ENCODE data around the gene AHRR. TPM values are rescaled to one million over a fixed set of nuclear protein-coding genes. Genes with fewer than 3 reads are reported as not detected.

The AHRR gene
- total RNA-seq, 1 donor from 2014 or later, result 23.7 TPM

GRCh38 chr5:422323-423232, 101.1 kb downstream of the AHRR start:
- peak overlapping the region; percentile 58 for H3K27ac Mint-ChIP-seq
- H3K9me3 Mint-ChIP-seq, result no peaks in the 10 kb centered on the region
- peaks cover 22% of the 10 kb centered on the region for H3K4me1 Mint-ChIP-seq (ENCODE audit: low read depth)
- peaks cover 12% of the 10 kb centered on the region for H3K36me3 Mint-ChIP-seq (ENCODE audit: low read depth)
- intact Hi-C loops (cut with micrococcal nuclease), result no loop called here
- H3K27me3 Mint-ChIP-seq (ENCODE audit: insufficient read depth), result no peaks in the 10 kb centered on the region
- DNase-seq (ENCODE audit: low spot score), result no peak
- H3K4me3 Mint-ChIP-seq, result no peak overlapping the region

GRCh38 chr5:423233-423565, 101.7 kb downstream of the AHRR start:
- Mint-ChIP-seq H3K27me3 (ENCODE audit: insufficient read depth) (no peaks in the 10 kb centered on the region), H3K4me3 (no peak overlapping the region), H3K4me1 (ENCODE audit: low read depth) (peaks cover 22% of the 10 kb centered on the region), H3K27ac (peak overlapping the region; percentile 58), H3K36me3 (ENCODE audit: low read depth) (peaks cover 15% of the 10 kb centered on the region), H3K9me3 (no peaks in the 10 kb centered on the region)
- DNase-seq (ENCODE audit: low spot score), result no peak
- intact Hi-C loops (cut with micrococcal nuclease), result no loop called here

GRCh38 chr5:423626-424261, 102.2 kb downstream of the AHRR start:
- Mint-ChIP-seq H3K4me3 (no peak overlapping the region), H3K9me3 (no peaks in the 10 kb centered on the region), H3K36me3 (ENCODE audit: low read depth) (peaks cover 15% of the 10 kb centered on the region), H3K4me1 (ENCODE audit: low read depth) (peaks cover 22% of the 10 kb centered on the region), H3K27me3 (ENCODE audit: insufficient read depth) (no peaks in the 10 kb centered on the region), H3K27ac (peak overlapping the region; percentile 58)
- intact Hi-C loops (cut with micrococcal nuclease), result no loop called here
- DNase-seq (ENCODE audit: low spot score), result no peak

- H3K27ac Mint-ChIP-seq, result peak overlapping the region; percentile 34
Observed at GRCh38 chr5:424301-425110, 103.0 kb downstream of the AHRR start.

GRCh38 chr5:425714-426113, 104.2 kb downstream of the AHRR start:
- Mint-ChIP-seq H3K27me3 (ENCODE audit: insufficient read depth) (no peaks in the 10 kb centered on the region), H3K4me1 (ENCODE audit: low read depth) (peaks cover 22% of the 10 kb centered on the region), H3K27ac (no peak overlapping the region), H3K9me3 (no peaks in the 10 kb centered on the region), H3K36me3 (ENCODE audit: low read depth) (peaks cover 15% of the 10 kb centered on the region), H3K4me3 (no peak overlapping the region)
- no peak for DNase-seq (ENCODE audit: low spot score)
- intact Hi-C loops (cut with micrococcal nuclease), result no loop called here

More at GRCh38 chr5:424301-425110, 103.0 kb downstream of the AHRR start:
- H3K9me3 Mint-ChIP-seq, result no peaks in the 10 kb centered on the region
- no peaks in the 10 kb centered on the region for H3K27me3 Mint-ChIP-seq (ENCODE audit: insufficient read depth)
- peaks cover 22% of the 10 kb centered on the region for H3K4me1 Mint-ChIP-seq (ENCODE audit: low read depth)
- no peak for DNase-seq (ENCODE audit: low spot score)
- no peak overlapping the region for H3K4me3 Mint-ChIP-seq
- peaks cover 18% of the 10 kb centered on the region for H3K36me3 Mint-ChIP-seq (ENCODE audit: low read depth)
- intact Hi-C loops (cut with micrococcal nuclease), result no loop called here

- H3K36me3 Mint-ChIP-seq (ENCODE audit: low read depth), result peaks cover 15% of the 10 kb centered on the region
- no peak overlapping the region for H3K4me3 Mint-ChIP-seq
- peaks cover 22% of the 10 kb centered on the region for H3K4me1 Mint-ChIP-seq (ENCODE audit: low read depth)
- no peak for DNase-seq (ENCODE audit: low spot score)
- intact Hi-C loops (cut with micrococcal nuclease), result no loop called here
- H3K27me3 Mint-ChIP-seq (ENCODE audit: insufficient read depth), result no peaks in the 10 kb centered on the region
- no peaks in the 10 kb centered on the region for H3K9me3 Mint-ChIP-seq
- no peak overlapping the region for H3K27ac Mint-ChIP-seq
Observed at GRCh38 chr5:426392-426976, 105.0 kb downstream of the AHRR start.

GRCh38 chr5:427415-428087, 106.0 kb downstream of the AHRR start:
- Mint-ChIP-seq H3K4me1 (ENCODE audit: low read depth) (peaks cover 22% of the 10 kb centered on the region), H3K4me3 (no peak overlapping the region), H3K9me3 (no peaks in the 10 kb centered on the region), H3K27me3 (ENCODE audit: insufficient read depth) (no peaks in the 10 kb centered on the region), H3K27ac (no peak overlapping the region), H3K36me3 (ENCODE audit: low read depth) (peaks cover 14% of the 10 kb centered on the region)
- intact Hi-C loops (cut with micrococcal nuclease), result no loop called here
- DNase-seq (ENCODE audit: low spot score), result no peak

- Mint-ChIP-seq H3K27me3 (ENCODE audit: insufficient read depth) (no peaks in the 10 kb centered on the region), H3K4me1 (ENCODE audit: low read depth) (peaks cover 16% of the 10 kb centered on the region)
- no peak for DNase-seq (ENCODE audit: low spot score)
Observed at GRCh38 chr5:428219-428618, 106.7 kb downstream of the AHRR start.

GRCh38 chr5:428754-429452, 107.4 kb downstream of the AHRR start:
- Mint-ChIP-seq H3K27me3 (ENCODE audit: insufficient read depth) (no peaks in the 10 kb centered on the region), H3K4me1 (ENCODE audit: low read depth) (peaks cover 12% of the 10 kb centered on the region), H3K9me3 (no peaks in the 10 kb centered on the region), H3K27ac (no peak overlapping the region), H3K36me3 (ENCODE audit: low read depth) (peaks cover 14% of the 10 kb centered on the region), H3K4me3 (no peak overlapping the region)
- intact Hi-C loops (cut with micrococcal nuclease), result no loop called here
- DNase-seq (ENCODE audit: low spot score), result no peak

More at GRCh38 chr5:428219-428618, 106.7 kb downstream of the AHRR start:
- Mint-ChIP-seq H3K36me3 (ENCODE audit: low read depth) (peaks cover 14% of the 10 kb centered on the region), H3K27ac (no peak overlapping the region), H3K9me3 (no peaks in the 10 kb centered on the region), H3K4me3 (no peak overlapping the region)
- intact Hi-C loops (cut with micrococcal nuclease), result no loop called here

GRCh38 chr5:429453-430188, 108.1 kb downstream of the AHRR start:
- intact Hi-C loops (cut with micrococcal nuclease), result no loop called here
- DNase-seq (ENCODE audit: low spot score), result no peak
- Mint-ChIP-seq H3K4me1 (ENCODE audit: low read depth) (peaks cover 12% of the 10 kb centered on the region), H3K27me3 (ENCODE audit: insufficient read depth) (no peaks in the 10 kb centered on the region), H3K9me3 (no peaks in the 10 kb centered on the region), H3K27ac (no peak overlapping the region), H3K36me3 (ENCODE audit: low read depth) (peaks cover 14% of the 10 kb centered on the region), H3K4me3 (no peak overlapping the region)

- no peak overlapping the region for H3K27ac Mint-ChIP-seq
- H3K9me3 Mint-ChIP-seq, result no peaks in the 10 kb centered on the region
- no peak overlapping the region for H3K4me3 Mint-ChIP-seq
- no peak for DNase-seq (ENCODE audit: low spot score)
- H3K27me3 Mint-ChIP-seq (ENCODE audit: insufficient read depth), result no peaks in the 10 kb centered on the region
- H3K4me1 Mint-ChIP-seq (ENCODE audit: low read depth), result peaks cover 12% of the 10 kb centered on the region
- intact Hi-C loops (cut with micrococcal nuclease), result no loop called here
- H3K36me3 Mint-ChIP-seq (ENCODE audit: low read depth), result peaks cover 14% of the 10 kb centered on the region
Observed at GRCh38 chr5:430214-430925, 108.9 kb downstream of the AHRR start.

All from activated T-helper 1 cell treated with anti-CD3 and anti-CD28 coated beads, Interleukin-12 subunit alpha, Interleukin-12 subunit beta, Interleukin-2, Interleukin-4 antibody, amounts not matched to agents 30 ng/mL and 10 ng/mL and 1 ng/mL, durations not matched to agents 14 hours and 24 hours and 36 hours (primary cell).